Measurements from ENCODE around the gene TMEM117.

DNA sequence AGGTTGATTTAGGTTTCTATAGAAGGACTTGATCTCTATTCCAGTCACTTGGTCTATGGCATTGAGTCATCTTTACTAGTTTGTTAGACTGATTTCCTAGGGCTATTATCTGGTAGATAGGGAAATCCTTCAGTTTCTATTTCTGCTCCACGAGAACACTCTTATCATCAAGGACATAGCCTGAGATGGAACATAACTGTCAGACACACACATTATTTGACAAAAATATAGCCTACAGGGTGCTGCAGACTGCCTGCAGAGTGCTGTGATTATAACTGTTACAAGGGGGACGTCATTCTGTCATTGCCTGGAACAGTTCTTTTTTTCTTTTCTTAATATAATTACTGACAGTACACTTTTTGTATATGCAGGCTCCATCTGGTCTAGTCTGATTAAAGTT is 82.0 kb downstream of the TMEM117 start:
- TF ChIP-seq NFYB (IDR thresholded peaks at IDR 0.05; ENCODE audit: insufficient read depth, low read depth, low read length) (no peak), CTCF (IDR thresholded peaks at IDR 0.05 in 2 of 3, conservative IDR thresholded peaks at IDR 0.05 in 1 of 3; ENCODE audit: control insufficient read depth in 2 of 3, extremely low read depth in 1 of 3, insufficient read depth in 1 of 3, low read depth in 3 of 3, low read length in 3 of 3) (no peak), PAX5 (IDR thresholded peaks at IDR 0.05; ENCODE audit: borderline replicate concordance, low read depth, low read length) (no peak), MYC (IDR thresholded peaks at IDR 0.05; ENCODE audit: insufficient read depth, insufficient read length, insufficient replicate concordance, low read length, severe bottlenecking) (no peak), ATF3 (IDR thresholded peaks at IDR 0.05; ENCODE audit: borderline replicate concordance, extremely low read depth, low read depth, low read length) (no peak), ATF7 (IDR thresholded peaks at IDR 0.05; ENCODE audit: low read depth) (no peak), KAT2A (conservative IDR thresholded peaks at IDR 0.05; ENCODE audit: control insufficient read depth, low read depth, low read length) (no peak), CEBPB (IDR thresholded peaks at IDR 0.05; ENCODE audit: borderline replicate concordance in 1 of 2, low read depth in 2 of 2, low read length in 2 of 2) (no peak), DPF2 (IDR thresholded peaks at IDR 0.05) (no peak), NRF1 (conservative IDR thresholded peaks at IDR 0.05; ENCODE audit: low read depth, low read length) (no peak), CHD4 (IDR thresholded peaks at IDR 0.05) (no peak)
- TF ChIP-seq, protein P1, sequence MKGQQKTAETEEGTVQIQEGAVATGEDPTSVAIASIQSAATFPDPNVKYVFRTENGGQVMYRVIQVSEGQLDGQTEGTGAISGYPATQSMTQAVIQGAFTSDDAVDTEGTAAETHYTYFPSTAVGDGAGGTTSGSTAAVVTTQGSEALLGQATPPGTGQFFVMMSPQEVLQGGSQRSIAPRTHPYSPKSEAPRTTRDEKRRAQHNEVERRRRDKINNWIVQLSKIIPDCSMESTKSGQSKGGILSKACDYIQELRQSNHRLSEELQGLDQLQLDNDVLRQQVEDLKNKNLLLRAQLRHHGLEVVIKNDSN (IDR thresholded peaks at IDR 0.05; ENCODE audit: borderline replicate concordance, extremely low read length, insufficient read depth, low read depth, low read length), result no peak
